ENCODE measurements around the gene TOR4A. TPM values are rescaled to one million over a fixed set of nuclear protein-coding genes. Genes with fewer than 3 reads are reported as not detected.
"Not testable (repeated sequence)": the region's sequence is repeated elsewhere in the genome, so short reads cannot be mapped to it uniquely, and the experiment has no call there.

TOR4A gene
- total and polyA plus RNA-seq, 2 donors from 2014 or later = 4.9 to 23.8 TPM

DNA sequence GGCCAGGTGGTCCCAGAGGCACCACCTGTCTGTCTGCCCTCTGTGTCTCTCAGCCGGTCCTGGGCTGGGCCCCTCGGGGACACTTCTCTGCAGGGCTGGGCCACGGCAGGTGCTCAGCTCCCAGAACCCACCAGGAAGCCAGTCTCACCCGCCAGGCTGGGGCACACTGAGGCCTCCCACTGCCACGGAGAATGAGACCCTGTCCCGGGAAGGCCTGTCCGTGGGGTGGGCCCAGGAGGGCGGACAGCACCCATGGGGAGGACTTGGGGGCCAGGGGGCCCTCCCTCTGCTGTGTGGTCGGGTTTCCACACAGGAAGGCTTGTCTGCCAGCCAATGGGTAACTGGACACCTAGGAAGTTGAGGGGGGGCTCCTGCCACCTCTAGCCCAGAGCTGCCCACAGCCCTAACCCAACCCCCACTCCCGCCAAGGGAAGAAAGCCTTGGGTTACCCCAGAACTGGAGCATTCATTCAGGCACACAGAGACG, 40.5 kb upstream of the TOR4A start:
- no peak overlapping the region for H3K4me3 ChIP-seq (ENCODE audit: low read length in 3 of 3)
- no peaks in the 10 kb centered on the region for H3K36me3 ChIP-seq (ENCODE audit: control insufficient read depth in 2 of 3, insufficient read depth in 3 of 3, low read length in 3 of 3)
- no peak overlapping the region for H3K9ac ChIP-seq (ENCODE audit: low read length in 3 of 3)
- intact Hi-C loops (cut with DNase I) = loop anchor here (10.0 kb wide), 1 partner anchor 122 kb away; the partner anchor contains the start of gene DPP7
- H3K27me3 ChIP-seq (ENCODE audit: control insufficient read depth, insufficient read depth, low read length) = no peaks in the 10 kb centered on the region
- TF ChIP-seq, protein P1, sequence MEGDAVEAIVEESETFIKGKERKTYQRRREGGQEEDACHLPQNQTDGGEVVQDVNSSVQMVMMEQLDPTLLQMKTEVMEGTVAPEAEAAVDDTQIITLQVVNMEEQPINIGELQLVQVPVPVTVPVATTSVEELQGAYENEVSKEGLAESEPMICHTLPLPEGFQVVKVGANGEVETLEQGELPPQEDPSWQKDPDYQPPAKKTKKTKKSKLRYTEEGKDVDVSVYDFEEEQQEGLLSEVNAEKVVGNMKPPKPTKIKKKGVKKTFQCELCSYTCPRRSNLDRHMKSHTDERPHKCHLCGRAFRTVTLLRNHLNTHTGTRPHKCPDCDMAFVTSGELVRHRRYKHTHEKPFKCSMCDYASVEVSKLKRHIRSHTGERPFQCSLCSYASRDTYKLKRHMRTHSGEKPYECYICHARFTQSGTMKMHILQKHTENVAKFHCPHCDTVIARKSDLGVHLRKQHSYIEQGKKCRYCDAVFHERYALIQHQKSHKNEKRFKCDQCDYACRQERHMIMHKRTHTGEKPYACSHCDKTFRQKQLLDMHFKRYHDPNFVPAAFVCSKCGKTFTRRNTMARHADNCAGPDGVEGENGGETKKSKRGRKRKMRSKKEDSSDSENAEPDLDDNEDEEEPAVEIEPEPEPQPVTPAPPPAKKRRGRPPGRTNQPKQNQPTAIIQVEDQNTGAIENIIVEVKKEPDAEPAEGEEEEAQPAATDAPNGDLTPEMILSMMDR (IDR thresholded peaks at IDR 0.05; ENCODE audit: borderline replicate concordance, extremely low read depth, insufficient read depth) = no peak
- FAIRE-seq = no peak
- DNase-seq = peak in 4 of 5 donors; percentile 52 to 79 (median 58)
- H3K9me3 ChIP-seq (ENCODE audit: control insufficient read depth in 2 of 3, insufficient read depth in 1 of 3, low read length in 3 of 3) = no peaks in the 10 kb centered on the region
- no peak overlapping the region for H3K27ac ChIP-seq (ENCODE audit: low read depth in 2 of 2, low read length in 2 of 2)
- peaks cover 0 to 8% (median 4%) of the 10 kb centered on the region in 3 donors for H3K4me1 ChIP-seq (ENCODE audit: control insufficient read depth in 2 of 3, insufficient read depth in 2 of 3, low read depth in 1 of 3, low read length in 3 of 3)

DNA sequence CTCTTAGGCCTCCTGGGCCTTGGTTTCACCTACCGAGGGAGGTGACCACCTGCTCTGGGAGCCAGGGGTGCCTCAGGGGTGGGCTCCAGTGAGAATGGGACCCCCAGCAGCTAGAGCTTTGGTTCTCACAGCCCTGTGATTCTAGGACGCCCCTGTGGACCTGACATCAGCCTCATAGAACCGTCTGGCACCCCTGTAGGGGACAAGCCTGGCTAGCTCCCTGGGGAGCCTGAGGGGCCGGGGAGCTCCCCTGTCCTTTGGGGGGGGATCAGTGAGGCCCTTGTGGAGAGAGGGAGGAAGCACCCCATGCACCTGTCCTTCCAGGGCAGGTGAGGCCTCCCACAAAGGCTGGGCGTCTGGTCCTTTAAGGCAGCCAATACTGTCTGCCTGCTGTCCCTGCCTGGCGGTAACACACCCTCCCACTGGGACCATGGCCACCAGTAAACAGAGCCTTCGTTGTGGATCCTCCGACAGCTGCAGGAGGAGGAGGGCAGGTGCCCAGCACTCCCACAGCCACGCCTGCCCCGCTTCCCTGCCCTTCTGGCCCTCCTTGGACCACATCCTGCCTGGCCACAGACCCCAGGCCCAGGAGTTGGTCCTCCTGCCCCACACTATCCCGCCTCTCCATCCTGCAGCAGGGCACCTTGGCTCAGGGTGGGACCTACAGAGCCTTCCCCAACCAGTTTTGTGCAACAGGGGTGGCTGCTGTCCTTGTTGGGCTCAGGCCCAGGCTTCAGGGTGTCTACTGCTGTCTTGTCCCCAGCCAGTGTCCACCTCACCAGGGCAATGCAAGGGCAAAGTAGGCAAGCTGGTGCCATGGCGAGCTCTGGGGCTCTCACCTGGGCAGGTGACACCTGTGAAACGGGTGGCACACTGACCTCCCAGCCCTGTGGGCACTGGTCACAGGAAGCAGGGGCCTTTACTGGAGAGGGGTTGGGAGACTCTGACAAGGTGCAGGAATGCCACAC, 39.5 kb upstream of the TOR4A start:
- Histone ChIP-seq H3K4me3 (ENCODE audit: low read length in 3 of 3) (no peak overlapping the region), H3K9ac (ENCODE audit: low read length in 3 of 3) (no peak overlapping the region), H3K27ac (ENCODE audit: low read depth in 2 of 2, low read length in 2 of 2) (no peak overlapping the region), H3K36me3 (ENCODE audit: control insufficient read depth in 2 of 3, insufficient read depth in 3 of 3, low read length in 3 of 3) (peaks cover 0 to 7% (median 6%) of the 10 kb centered on the region in 3 donors), H3K27me3 (ENCODE audit: control insufficient read depth, insufficient read depth, low read length) (no peaks in the 10 kb centered on the region), H3K9me3 (ENCODE audit: control insufficient read depth in 2 of 3, insufficient read depth in 1 of 3, low read length in 3 of 3) (no peaks in the 10 kb centered on the region), H3K4me1 (ENCODE audit: control insufficient read depth in 2 of 3, insufficient read depth in 2 of 3, low read depth in 1 of 3, low read length in 3 of 3) (peaks cover 0 to 18% (median 11%) of the 10 kb centered on the region in 3 donors)
- DNase-seq (peak in 1 of 5 donors; percentile 65), FAIRE-seq (no peak)
- TF ChIP-seq, protein P1 (IDR thresholded peaks at IDR 0.05; ENCODE audit: borderline replicate concordance, extremely low read depth, insufficient read depth) = no peak
- intact Hi-C loops (cut with DNase I) = loop anchor here (10.0 kb wide), 1 partner anchor 123 kb away; the partner anchor contains the start of gene DPP7

- peaks cover 2 to 13% (median 6%) of the 10 kb centered on the region in 3 donors for H3K36me3 ChIP-seq (ENCODE audit: control insufficient read depth in 2 of 3, insufficient read depth in 3 of 3, low read length in 3 of 3)
- not testable (repeated sequence) for H3K9me3 ChIP-seq (ENCODE audit: control insufficient read depth in 2 of 3, insufficient read depth in 1 of 3, low read length in 3 of 3); H3K27me3 ChIP-seq (ENCODE audit: control insufficient read depth, insufficient read depth, low read length); DNase-seq; FAIRE-seq
- intact Hi-C loops (cut with DNase I) = loop anchor here (10.0 kb wide), 1 partner anchor 125 kb away; the partner anchor contains the start of gene DPP7
- H3K27ac ChIP-seq (ENCODE audit: low read depth in 2 of 2, low read length in 2 of 2) = peak overlapping the region; percentile 91 to 98
- H3K4me3 ChIP-seq (ENCODE audit: low read length in 3 of 3) = peak overlapping the region; percentile 38 to 64 (median 41)
- H3K4me1 ChIP-seq (ENCODE audit: control insufficient read depth in 2 of 3, insufficient read depth in 2 of 3, low read depth in 1 of 3, low read length in 3 of 3) = peaks cover 0 to 23% (median 11%) of the 10 kb centered on the region in 3 donors
- H3K9ac ChIP-seq (ENCODE audit: low read length in 3 of 3) = peak overlapping the region in 1 of 3 donors; percentile 73
These were observed 37.9 kb upstream of the TOR4A start for GRCh38 chr9:137239541-137240200.
